HG03108 (cell line): ENCODE results near the gene FAM53B.

Experiments
- ATAC-seq: cut with Tn5 transposase; IDR thresholded peaks from one replicate; pipeline ENCODE4 v1.9.1; 2021; ENCODE audit warnings: moderate library complexity; ENCODE audit not compliant: unreplicated experiment

Gene FAM53B

GRCh38 chr10:124667425-124668345 is 76.5 kb downstream of the FAM53B start:
- ATAC-seq = no peak

GRCh38 chr10:124666494-124666893 is 77.7 kb downstream of the FAM53B start:
- no peak for ATAC-seq

DNA sequence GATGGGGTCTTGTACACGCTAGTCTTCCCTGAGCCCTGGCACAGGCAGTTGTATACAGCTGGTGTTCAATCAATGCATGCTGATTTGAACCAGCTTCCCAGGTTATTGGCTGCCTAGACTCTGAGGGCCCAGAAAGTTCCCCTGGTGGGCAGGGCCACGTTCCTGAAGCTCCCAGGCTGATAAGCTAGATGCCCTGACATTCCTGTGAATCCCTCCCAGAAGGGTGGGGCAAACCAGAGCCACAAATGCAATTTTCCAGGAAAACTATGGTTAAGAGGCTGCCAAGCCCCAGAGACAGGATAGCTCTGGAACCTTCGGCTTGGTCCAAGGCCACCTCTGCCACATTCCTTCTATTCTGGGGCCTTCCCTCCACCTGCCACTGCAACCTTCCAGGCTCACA is 78.2 kb downstream of the FAM53B start:
- no peak for ATAC-seq

- no peak for ATAC-seq
Measured at GRCh38 chr10:124665558-124665957, 78.6 kb downstream of the FAM53B start.

- ATAC-seq = no peak
Measured at GRCh38 chr10:124665091-124665490, 79.1 kb downstream of the FAM53B start.

GRCh38 chr10:124663766-124664360 is 80.3 kb downstream of the FAM53B start:
- no peak for ATAC-seq

DNA sequence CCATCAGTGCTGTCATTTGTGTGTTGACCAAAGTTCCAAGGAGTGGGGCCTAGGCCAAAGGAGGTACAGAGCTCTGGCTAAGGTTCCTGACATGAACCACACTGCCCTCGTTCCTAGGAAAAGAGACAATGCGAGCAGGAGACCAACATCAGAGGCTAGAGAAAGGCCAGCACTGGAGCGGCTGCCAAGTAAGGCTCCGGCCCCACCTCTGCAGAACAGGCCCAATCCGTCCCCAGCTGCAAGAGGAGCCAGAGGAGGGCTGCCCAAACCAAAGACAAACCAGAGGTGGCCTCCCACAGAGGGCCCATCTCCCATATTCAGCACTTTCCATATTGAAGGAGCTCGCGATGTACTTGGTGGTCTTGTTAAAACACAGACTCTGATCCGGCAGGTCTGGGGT is 81.0 kb downstream of the FAM53B start:
- no peak for ATAC-seq

GRCh38 chr10:124661660-124662180 is 82.5 kb downstream of the FAM53B start:
- no peak for ATAC-seq

- no peak for ATAC-seq
Measured at GRCh38 chr10:124660404-124661125, 83.6 kb downstream of the FAM53B start.

DNA sequence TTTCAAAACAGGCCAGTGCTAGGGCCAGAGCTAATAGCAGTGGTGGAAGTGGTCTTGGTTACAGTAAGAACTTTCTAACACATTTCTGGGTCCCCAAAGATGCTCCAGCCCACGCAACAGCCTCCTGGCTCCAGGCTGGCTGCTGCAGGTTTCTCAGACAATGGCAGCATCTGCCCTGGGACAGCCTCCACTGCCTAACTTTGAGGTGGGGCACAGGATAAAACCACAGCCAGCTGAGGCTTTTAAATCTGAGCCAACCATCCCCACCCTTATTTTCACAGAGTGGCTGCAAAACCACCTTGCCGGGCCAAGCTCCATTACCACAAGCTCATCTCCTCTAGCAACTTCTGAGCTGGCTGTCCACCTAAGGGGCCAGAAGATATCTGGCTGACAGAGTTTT is 84.8 kb downstream of the FAM53B start:
- no peak for ATAC-seq

- no peak for ATAC-seq
Measured at GRCh38 chr10:124658591-124659242, 85.5 kb downstream of the FAM53B start.

GRCh38 chr10:124657806-124658205 is 86.4 kb downstream of the FAM53B start:
- ATAC-seq = no peak

DNA sequence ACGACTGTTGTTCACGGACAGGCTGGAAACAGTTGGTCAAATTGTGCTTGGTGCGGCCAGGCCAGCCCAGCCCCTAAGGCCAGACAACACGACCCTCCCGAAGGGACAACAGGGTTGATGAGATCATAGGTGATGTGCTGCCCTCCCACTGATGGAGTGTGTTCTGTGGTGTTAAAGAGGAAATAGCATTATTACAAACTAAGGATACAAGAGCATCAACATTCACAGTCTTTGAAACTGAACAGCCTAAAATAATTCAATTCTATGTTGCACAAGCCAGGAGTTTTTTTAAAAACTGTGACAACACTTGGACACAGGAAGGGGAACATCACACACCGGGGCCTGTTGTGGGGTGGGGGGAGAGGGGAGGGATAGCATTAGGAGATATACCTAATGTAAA is 87.6 kb downstream of the FAM53B start:
- no peak for ATAC-seq

DNA sequence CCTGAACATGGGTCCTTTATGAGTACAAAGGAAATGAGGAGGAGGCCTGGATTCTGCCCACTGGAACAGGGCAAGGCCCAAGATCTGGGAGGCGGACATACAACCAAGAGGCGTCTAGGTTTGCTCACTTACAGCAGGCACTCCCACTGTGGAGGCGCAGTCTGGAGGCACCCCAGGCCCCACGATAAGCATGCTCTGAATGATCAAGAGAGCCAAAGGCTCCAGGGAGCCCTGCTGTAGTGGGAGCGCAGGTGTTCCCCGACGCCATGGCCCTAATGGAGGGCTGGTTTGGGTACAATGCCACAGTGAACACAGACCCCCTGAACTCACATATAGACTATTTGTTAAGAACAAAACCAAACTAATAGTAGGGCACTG is 88.1 kb downstream of the FAM53B start:
- ATAC-seq = no peak

- ATAC-seq = no peak
Measured at GRCh38 chr10:124655191-124656112, 88.7 kb downstream of the FAM53B start.

GRCh38 chr10:124654686-124655085 is 89.5 kb downstream of the FAM53B start:
- ATAC-seq = no peak

- no peak for ATAC-seq
Measured at GRCh38 chr10:124653811-124654651, 90.1 kb downstream of the FAM53B start.

- ATAC-seq = no peak
Measured at GRCh38 chr10:124653311-124653710, 90.9 kb downstream of the FAM53B start.

GRCh38 chr10:124652701-124653100 is 91.5 kb downstream of the FAM53B start:
- no peak for ATAC-seq
